Uterus (tissue), 2 donors: Measurements from ENCODE around the gene NTRK2.

Experiments
- POLR2A ChIP-seq, 2 donors: fragments of 450-650 bp; IDR thresholded peaks; one replicate each; pipeline ENCODE4 v1.6.1; 2016; ENCODE audit warnings: antibody characterized with exemption in 2 of 2, mild to moderate bottlenecking in 1 of 2, moderate library complexity in 1 of 2
- TF ChIP-seq, protein P1 (sequence below), 4 experiments: fragments of 200-600 bp in 2 of 4; fragments of 450-650 bp in 2 of 4; sonication (generic) in 2 of 4; IDR thresholded peaks; one replicate each; pipeline ENCODE4 v1.5.1; 2016 to 2019; ENCODE audit warnings: antibody characterized with exemption in 4 of 4, mild to moderate bottlenecking in 2 of 4, moderate library complexity in 1 of 4

DNA sequence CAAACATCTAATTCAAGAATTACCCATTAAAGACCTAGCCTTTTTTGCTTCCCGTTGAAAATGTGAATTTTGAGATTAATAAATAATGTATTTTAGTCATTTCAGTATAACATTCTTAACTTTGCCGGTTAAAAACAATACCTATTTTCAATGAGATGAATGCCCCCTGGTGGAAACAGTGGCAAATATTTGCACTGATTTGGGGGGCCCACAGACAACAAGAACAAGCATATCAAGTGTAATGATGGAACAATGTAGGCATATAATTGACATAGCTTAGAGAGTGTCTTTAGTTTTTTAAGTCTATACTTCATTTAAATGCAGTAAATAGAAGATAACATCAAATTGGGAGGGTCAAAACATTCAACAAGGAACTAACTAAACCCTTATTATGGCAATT, 111.9 kb downstream of the NTRK2 start:
- TF ChIP-seq, protein P1, sequence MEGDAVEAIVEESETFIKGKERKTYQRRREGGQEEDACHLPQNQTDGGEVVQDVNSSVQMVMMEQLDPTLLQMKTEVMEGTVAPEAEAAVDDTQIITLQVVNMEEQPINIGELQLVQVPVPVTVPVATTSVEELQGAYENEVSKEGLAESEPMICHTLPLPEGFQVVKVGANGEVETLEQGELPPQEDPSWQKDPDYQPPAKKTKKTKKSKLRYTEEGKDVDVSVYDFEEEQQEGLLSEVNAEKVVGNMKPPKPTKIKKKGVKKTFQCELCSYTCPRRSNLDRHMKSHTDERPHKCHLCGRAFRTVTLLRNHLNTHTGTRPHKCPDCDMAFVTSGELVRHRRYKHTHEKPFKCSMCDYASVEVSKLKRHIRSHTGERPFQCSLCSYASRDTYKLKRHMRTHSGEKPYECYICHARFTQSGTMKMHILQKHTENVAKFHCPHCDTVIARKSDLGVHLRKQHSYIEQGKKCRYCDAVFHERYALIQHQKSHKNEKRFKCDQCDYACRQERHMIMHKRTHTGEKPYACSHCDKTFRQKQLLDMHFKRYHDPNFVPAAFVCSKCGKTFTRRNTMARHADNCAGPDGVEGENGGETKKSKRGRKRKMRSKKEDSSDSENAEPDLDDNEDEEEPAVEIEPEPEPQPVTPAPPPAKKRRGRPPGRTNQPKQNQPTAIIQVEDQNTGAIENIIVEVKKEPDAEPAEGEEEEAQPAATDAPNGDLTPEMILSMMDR (IDR thresholded peaks at IDR 0.05) = no peak
- no peak for TF ChIP-seq POLR2A (IDR thresholded peaks at IDR 0.05)
